K562 (cell line): ENCODE data around the gene NRN1L. TPM values are rescaled to one million over a fixed set of nuclear protein-coding genes. Genes with fewer than 3 reads are reported as not detected.

Experiments used
- ARID2 ChIP-seq: fragments of 450-650 bp; IDR thresholded peaks from 2 replicates; pipeline ENCODE4 v1.6.1; 2017; ENCODE audit warnings: antibody characterized with exemption, mild to moderate bottlenecking
- ARNT ChIP-seq, 2 experiments: fragments of 450-650 bp; IDR thresholded peaks; 2 replicates each; pipeline ENCODE4 v1.6.1; 2016; ENCODE audit warnings: mild to moderate bottlenecking in 1 of 2
- BRD9 ChIP-seq: fragments of 450-650 bp; IDR thresholded peaks from 2 replicates; pipeline ENCODE4 v1.6.1; 2018; ENCODE audit warnings: low read depth; ENCODE audit not compliant: partially characterized antibody
- DPF2 ChIP-seq: fragments of 450-650 bp; IDR thresholded peaks from 2 replicates; pipeline ENCODE4 v1.6.1; 2016
- ETV1 ChIP-seq: fragments of 450-650 bp; conservative IDR thresholded peaks from 2 replicates; pipeline ENCODE4 v1.6.1; 2016; ENCODE audit warnings: missing genetic modification characterization, control low read depth, low read depth, missing compliant biosample characterization
- FOXA1 ChIP-seq: fragments of 450-650 bp; IDR thresholded peaks from 2 replicates; pipeline ENCODE4 v1.6.1; 2016; ENCODE audit warnings: mild to moderate bottlenecking, borderline replicate concordance
- FOXP1 ChIP-seq: sonication (generic); formaldehyde crosslinking; IDR thresholded peaks from 2 replicates; pipeline ENCODE4 v1.8.0; 2022; ENCODE audit warnings: mild to moderate bottlenecking, missing genetic modification reagents
- HDAC8 ChIP-seq: fragments of 450-650 bp; IDR thresholded peaks from 2 replicates; pipeline ENCODE4 v1.6.1; 2016; ENCODE audit warnings: mild to moderate bottlenecking, missing genetic modification characterization, moderate library complexity, missing compliant biosample characterization
- IRF2 ChIP-seq: sonication (generic); formaldehyde crosslinking; IDR thresholded peaks from 2 replicates; pipeline ENCODE4 v1.8.1; 2022; ENCODE audit warnings: mild to moderate bottlenecking, missing genetic modification reagents
- LARP7 ChIP-seq: fragments of 450-650 bp; IDR thresholded peaks from 2 replicates; pipeline ENCODE4 v1.6.1; 2016
- NCOA6 ChIP-seq: fragments of 450-650 bp; IDR thresholded peaks from 2 replicates; pipeline ENCODE4 v1.6.1; 2017; ENCODE audit warnings: mild to moderate bottlenecking
- PHB ChIP-seq: fragments of 250-450 bp; sonication (Bioruptor Pico); IDR thresholded peaks from 2 replicates; pipeline ENCODE4 v1.5.0; 2021
- RBM22 ChIP-seq: fragments of 200-400 bp; formaldehyde crosslinking; IDR thresholded peaks from 2 replicates; pipeline ENCODE4 v1.6.1; 2018; ENCODE audit warnings: low read length, low read depth; ENCODE audit not compliant: poor library complexity, severe bottlenecking
- RBM34 ChIP-seq: fragments of 200-400 bp; formaldehyde crosslinking; IDR thresholded peaks from 2 replicates; pipeline ENCODE4 v1.6.1; 2018; ENCODE audit warnings: low read length, borderline replicate concordance; ENCODE audit not compliant: insufficient read depth
- SETDB1 ChIP-seq: IDR thresholded peaks from one replicate; pipeline ENCODE4 v1.6.1; 2012; ENCODE audit warnings: low read length, control low read depth, inconsistent platforms
- SMARCE1 ChIP-seq: fragments of 450-650 bp; IDR thresholded peaks from 2 replicates; pipeline ENCODE4 v1.7.1; 2016; ENCODE audit warnings: mild to moderate bottlenecking
- SREBF2 ChIP-seq: sonication (generic); formaldehyde crosslinking; IDR thresholded peaks from 2 replicates; pipeline ENCODE4 v1.4.0; 2020; ENCODE audit warnings: mild to moderate bottlenecking, missing genetic modification reagents
- TAF9B ChIP-seq: fragments of 450-650 bp; IDR thresholded peaks from 2 replicates; pipeline ENCODE4 v1.6.1; 2018; ENCODE audit warnings: mild to moderate bottlenecking; ENCODE audit not compliant: partially characterized antibody
- TBL1XR1 ChIP-seq, 2 experiments: IDR thresholded peaks; 2 replicates each; pipeline ENCODE4 v1.6.1; 2012; ENCODE audit warnings: improper control_type of control experiment in 2 of 2, low read length in 2 of 2, mild to moderate bottlenecking in 1 of 2
- ZNF124 ChIP-seq: sonication (generic); formaldehyde crosslinking; IDR thresholded peaks from 2 replicates; pipeline ENCODE4 v1.8.1; 2022; ENCODE audit warnings: missing genetic modification reagents
- ZNF174 ChIP-seq: fragments of 250-450 bp; sonication (Bioruptor Pico); IDR thresholded peaks from 2 replicates; pipeline ENCODE4 v1.4.0; 2020; ENCODE audit warnings: mild to moderate bottlenecking
- ZNF23 ChIP-seq: fragments of 250-450 bp; sonication (Bioruptor Pico); IDR thresholded peaks from 2 replicates; pipeline ENCODE4 v1.4.0; 2020; ENCODE audit warnings: mild to moderate bottlenecking
- ZNF280B ChIP-seq: fragments of 250-450 bp; sonication (Bioruptor Pico); IDR thresholded peaks from 2 replicates; pipeline ENCODE4 v1.5.1; 2021; ENCODE audit warnings: mild to moderate bottlenecking
- ZNF282 ChIP-seq: sonication (generic); formaldehyde crosslinking; IDR thresholded peaks from 2 replicates; pipeline ENCODE4 v1.8.1; 2023; ENCODE audit warnings: missing genetic modification reagents
- ZNF444 ChIP-seq: fragments of 250-450 bp; sonication (Bioruptor Pico); IDR thresholded peaks from 2 replicates; pipeline ENCODE4 v1.4.0; 2020; ENCODE audit warnings: mild to moderate bottlenecking, moderate library complexity
- ZNF644 ChIP-seq: fragments of 200-800 bp; sonication (Bioruptor generic); IDR thresholded peaks from 2 replicates; pipeline ENCODE4 v1.6.1; 2016; ENCODE audit warnings: low read depth, missing genetic modification characterization, missing compliant biosample characterization
- ZNF785 ChIP-seq: fragments of 250-450 bp; sonication (Bioruptor Pico); IDR thresholded peaks from 2 replicates; pipeline ENCODE4 v1.4.0; 2020; ENCODE audit warnings: mild to moderate bottlenecking
- polyA plus RNA-seq, 8 experiments: library from polyadenylated mRNA; depleted of rRNA in 4 of 8; stranded (reverse) in 5 of 8; unstranded in 3 of 8; fragments of >200 nt; fragmentation: Nextera tagmentation in 2 of 8; fragmentation: Illumina TruSeq in 1 of 8; extraction: Ambion mirVana in 2 of 8; extraction: Trizol in 1 of 8; gene quantifications; 2 replicates each; pipeline versions ENCODE4 v1.2.1 to v1.2.3, GENCODE V29; 2011 to 2014; ENCODE audit warnings: inconsistent platforms in 1 of 8, missing spikeins in 1 of 8
- total RNA-seq, 7 experiments: library from RNA; depleted of rRNA in 6 of 7; stranded (reverse); fragments of >200 nt in 6 of 7; fragmentation: Illumina TruSeq in 2 of 7; extraction: Trizol in 2 of 7; gene quantifications; 2 replicates each; pipeline versions ENCODE4 v1.2.1 to v1.2.3, GENCODE V29; 2011 to 2021; ENCODE audit warnings: low replicate concordance in 1 of 7
- TF ChIP-seq, protein P1 (sequence below): fragments of 450-650 bp; IDR thresholded peaks from 2 replicates; pipeline ENCODE4 v1.6.1; 2016
- TF ChIP-seq, protein P2 (sequence below): fragments of 250-450 bp; sonication (Bioruptor Pico); IDR thresholded peaks from 2 replicates; pipeline ENCODE4 v1.4.0; 2020; ENCODE audit warnings: mild to moderate bottlenecking, moderate library complexity

Gene NRN1L
- total and polyA plus RNA-seq, 9 of the 15 experiments (the other 6 are each of a cell fraction or from before 2014, with no cell fraction given): 0.22 to 0.86 (median 0.61) TPM; not detected in 5

GRCh38 chr16:67841198-67841815 lies 43.4 kb upstream of the NRN1L start (continued):
- TF ChIP-seq HDAC8 (tag) (no peak), NCOA6 (peak; percentile 81), ZNF280B (CRISPR knock-in tag) (no peak), ZNF174 (CRISPR knock-in tag) (no peak), RBM22 (no peak), SREBF2 (no peak), TBL1XR1 (IDR thresholded peaks at IDR 0.05; ENCODE audit: low read length in 2 of 2) (no peak), DPF2 (peak; percentile 34; the same call in 1 of the 2 replicates), ZNF124 (CRISPR knock-in tag) (no peak), IRF2 (CRISPR knock-in tag) (no peak), PHB (CRISPR knock-in tag) (no peak), ZNF644 (tag) (no peak), RBM34 (no peak), SETDB1 (no peak), SMARCE1 (0 out of 2 replicates have a peak, but pooled peaks have one; percentile 25), ZNF444 (CRISPR knock-in tag) (no peak), TAF9B (no peak), BRD9 (no peak), ZNF785 (CRISPR knock-in tag) (no peak), FOXP1 (CRISPR knock-in tag) (no peak), FOXA1 (no peak), ZNF23 (CRISPR knock-in tag) (no peak), ARID2 (no peak), ARNT (IDR thresholded peaks at IDR 0.05) (0 out of 4 replicates have a peak, but pooled peaks of 1 of the 2 experiments have one; percentile 38), ZNF282 (CRISPR knock-in tag) (no peak), ETV1 (no peak), LARP7 (no peak)
- TF ChIP-seq, protein P1, sequence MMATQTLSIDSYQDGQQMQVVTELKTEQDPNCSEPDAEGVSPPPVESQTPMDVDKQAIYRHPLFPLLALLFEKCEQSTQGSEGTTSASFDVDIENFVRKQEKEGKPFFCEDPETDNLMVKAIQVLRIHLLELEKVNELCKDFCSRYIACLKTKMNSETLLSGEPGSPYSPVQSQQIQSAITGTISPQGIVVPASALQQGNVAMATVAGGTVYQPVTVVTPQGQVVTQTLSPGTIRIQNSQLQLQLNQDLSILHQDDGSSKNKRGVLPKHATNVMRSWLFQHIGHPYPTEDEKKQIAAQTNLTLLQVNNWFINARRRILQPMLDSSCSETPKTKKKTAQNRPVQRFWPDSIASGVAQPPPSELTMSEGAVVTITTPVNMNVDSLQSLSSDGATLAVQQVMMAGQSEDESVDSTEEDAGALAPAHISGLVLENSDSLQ: no peak
- TF ChIP-seq, protein P2, sequence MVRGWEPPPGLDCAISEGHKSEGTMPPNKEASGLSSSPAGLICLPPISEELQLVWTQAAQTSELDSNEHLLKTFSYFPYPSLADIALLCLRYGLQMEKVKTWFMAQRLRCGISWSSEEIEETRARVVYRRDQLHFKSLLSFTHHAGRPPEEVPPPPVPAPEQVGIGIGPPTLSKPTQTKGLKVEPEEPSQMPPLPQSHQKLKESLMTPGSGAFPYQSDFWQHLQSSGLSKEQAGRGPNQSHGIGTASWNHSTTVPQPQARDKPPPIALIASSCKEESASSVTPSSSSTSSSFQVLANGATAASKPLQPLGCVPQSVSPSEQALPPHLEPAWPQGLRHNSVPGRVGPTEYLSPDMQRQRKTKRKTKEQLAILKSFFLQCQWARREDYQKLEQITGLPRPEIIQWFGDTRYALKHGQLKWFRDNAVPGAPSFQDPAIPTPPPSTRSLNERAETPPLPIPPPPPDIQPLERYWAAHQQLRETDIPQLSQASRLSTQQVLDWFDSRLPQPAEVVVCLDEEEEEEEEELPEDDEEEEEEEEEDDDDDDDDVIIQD (CRISPR knock-in tag): no peak
